ENCODE data around the gene CD55.

DNA sequence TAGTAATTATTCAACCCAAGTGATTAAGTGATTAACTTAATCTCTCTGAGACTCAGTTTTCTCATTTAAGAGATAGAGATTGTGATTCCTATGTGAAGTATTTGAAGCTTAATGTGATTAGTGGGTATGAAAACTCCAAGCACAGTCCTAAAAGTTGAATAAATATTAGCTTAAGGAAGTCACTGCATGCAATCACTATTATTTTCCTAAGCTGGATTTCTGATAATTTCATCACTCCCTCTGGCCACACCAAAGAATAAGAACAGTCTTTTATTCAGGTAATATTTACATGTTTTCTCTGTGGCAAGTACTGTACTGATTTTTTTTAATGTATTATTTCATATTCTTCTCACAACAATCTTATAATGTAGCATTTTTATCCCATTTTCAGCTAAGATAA, 31.1 kb downstream of the CD55 start:
- TF ChIP-seq, protein P1, sequence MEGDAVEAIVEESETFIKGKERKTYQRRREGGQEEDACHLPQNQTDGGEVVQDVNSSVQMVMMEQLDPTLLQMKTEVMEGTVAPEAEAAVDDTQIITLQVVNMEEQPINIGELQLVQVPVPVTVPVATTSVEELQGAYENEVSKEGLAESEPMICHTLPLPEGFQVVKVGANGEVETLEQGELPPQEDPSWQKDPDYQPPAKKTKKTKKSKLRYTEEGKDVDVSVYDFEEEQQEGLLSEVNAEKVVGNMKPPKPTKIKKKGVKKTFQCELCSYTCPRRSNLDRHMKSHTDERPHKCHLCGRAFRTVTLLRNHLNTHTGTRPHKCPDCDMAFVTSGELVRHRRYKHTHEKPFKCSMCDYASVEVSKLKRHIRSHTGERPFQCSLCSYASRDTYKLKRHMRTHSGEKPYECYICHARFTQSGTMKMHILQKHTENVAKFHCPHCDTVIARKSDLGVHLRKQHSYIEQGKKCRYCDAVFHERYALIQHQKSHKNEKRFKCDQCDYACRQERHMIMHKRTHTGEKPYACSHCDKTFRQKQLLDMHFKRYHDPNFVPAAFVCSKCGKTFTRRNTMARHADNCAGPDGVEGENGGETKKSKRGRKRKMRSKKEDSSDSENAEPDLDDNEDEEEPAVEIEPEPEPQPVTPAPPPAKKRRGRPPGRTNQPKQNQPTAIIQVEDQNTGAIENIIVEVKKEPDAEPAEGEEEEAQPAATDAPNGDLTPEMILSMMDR (conservative IDR thresholded peaks at IDR 0.05 in 1 of 2, IDR thresholded peaks at IDR 0.05 in 1 of 2; ENCODE audit: extremely low read depth in 1 of 2, insufficient read depth in 1 of 2, low read depth in 1 of 2, low read length in 2 of 2): no peak
- TF ChIP-seq EZH2 (IDR thresholded peaks at IDR 0.05; ENCODE audit: borderline replicate concordance, low read length): no peak

All from mammary epithelial cell (primary cell).